ENCODE measurements around the gene TGM5.

GRCh38 chr15:43279496-43279895 is 12.8 kb upstream of the TGM5 start:
- TF ChIP-seq, protein P1, sequence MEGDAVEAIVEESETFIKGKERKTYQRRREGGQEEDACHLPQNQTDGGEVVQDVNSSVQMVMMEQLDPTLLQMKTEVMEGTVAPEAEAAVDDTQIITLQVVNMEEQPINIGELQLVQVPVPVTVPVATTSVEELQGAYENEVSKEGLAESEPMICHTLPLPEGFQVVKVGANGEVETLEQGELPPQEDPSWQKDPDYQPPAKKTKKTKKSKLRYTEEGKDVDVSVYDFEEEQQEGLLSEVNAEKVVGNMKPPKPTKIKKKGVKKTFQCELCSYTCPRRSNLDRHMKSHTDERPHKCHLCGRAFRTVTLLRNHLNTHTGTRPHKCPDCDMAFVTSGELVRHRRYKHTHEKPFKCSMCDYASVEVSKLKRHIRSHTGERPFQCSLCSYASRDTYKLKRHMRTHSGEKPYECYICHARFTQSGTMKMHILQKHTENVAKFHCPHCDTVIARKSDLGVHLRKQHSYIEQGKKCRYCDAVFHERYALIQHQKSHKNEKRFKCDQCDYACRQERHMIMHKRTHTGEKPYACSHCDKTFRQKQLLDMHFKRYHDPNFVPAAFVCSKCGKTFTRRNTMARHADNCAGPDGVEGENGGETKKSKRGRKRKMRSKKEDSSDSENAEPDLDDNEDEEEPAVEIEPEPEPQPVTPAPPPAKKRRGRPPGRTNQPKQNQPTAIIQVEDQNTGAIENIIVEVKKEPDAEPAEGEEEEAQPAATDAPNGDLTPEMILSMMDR (IDR thresholded peaks at IDR 0.05), result no peak
- TF ChIP-seq POLR2AphosphoS5 (IDR thresholded peaks at IDR 0.05) (no peak), POLR2A (IDR thresholded peaks at IDR 0.05) (no peak)

Data from upper lobe of left lung (tissue), 4 donors.